ENCODE results near the gene MROH7.

MROH7 gene

GRCh38 chr1:54649921-54650320, 8.3 kb downstream of the MROH7 start:
- H3F3A ChIP-seq (ENCODE audit: low read depth), result no peaks in the 10 kb centered on the region

GRCh38 chr1:54650417-54650816, 8.8 kb downstream of the MROH7 start:
- Histone ChIP-seq H3K4me3 (ENCODE audit: low read length, poor library complexity, severe bottlenecking) (no peak overlapping the region), H3K4me2 (ENCODE audit: low read depth, low read length, poor library complexity, severe bottlenecking) (no peak overlapping the region)

More at GRCh38 chr1:54649921-54650320, 8.3 kb downstream of the MROH7 start:
- no peak overlapping the region for H3K4me2 ChIP-seq (ENCODE audit: low read depth, low read length, poor library complexity, severe bottlenecking)
- no peak overlapping the region for H2AFZ ChIP-seq (ENCODE audit: low read length)
- H4K20me1 ChIP-seq (ENCODE audit: insufficient read depth, low read length, poor library complexity, severe bottlenecking), result no peaks in the 10 kb centered on the region
- no peak overlapping the region for H3K4me3 ChIP-seq (ENCODE audit: low read length, poor library complexity, severe bottlenecking)
- no peak for TF ChIP-seq CTCF (conservative IDR thresholded peaks at IDR 0.05; ENCODE audit: low read length)
- no peak for TF ChIP-seq EZH2phosphoT487 (IDR thresholded peaks at IDR 0.05; ENCODE audit: borderline replicate concordance)
- H3K79me2 ChIP-seq (ENCODE audit: insufficient read depth, low read length), result no peaks in the 10 kb centered on the region
- H3K9ac ChIP-seq (ENCODE audit: low read depth, low read length, poor library complexity, severe bottlenecking), result no peak overlapping the region
- no peaks in the 10 kb centered on the region for H3K9me3 ChIP-seq (ENCODE audit: insufficient read depth, low read depth, low read length)
- H3K27me3 ChIP-seq (ENCODE audit: insufficient read depth, low read length, poor library complexity, severe bottlenecking), result no peaks in the 10 kb centered on the region
- no peaks in the 10 kb centered on the region for H3K4me1 ChIP-seq (ENCODE audit: insufficient read depth, low read length, poor library complexity, severe bottlenecking)
- no peaks in the 10 kb centered on the region for H3K36me3 ChIP-seq (ENCODE audit: insufficient read depth, low read length)
- no peaks in the 10 kb centered on the region for H3K9me2 ChIP-seq (replicated peaks; ENCODE audit: low read depth, low read length)

GRCh38 chr1:54651608-54652007, 10.0 kb downstream of the MROH7 start:
- TF ChIP-seq CTCF (conservative IDR thresholded peaks at IDR 0.05; ENCODE audit: low read length) (no peak), EZH2phosphoT487 (IDR thresholded peaks at IDR 0.05; ENCODE audit: borderline replicate concordance) (no peak)
- H3K79me2 ChIP-seq (ENCODE audit: insufficient read depth, low read length), result no peaks in the 10 kb centered on the region
- no peak overlapping the region for H2AFZ ChIP-seq (ENCODE audit: low read length)
- no peak overlapping the region for H3K4me2 ChIP-seq (ENCODE audit: low read depth, low read length, poor library complexity, severe bottlenecking)
- H4K20me1 ChIP-seq (ENCODE audit: insufficient read depth, low read length, poor library complexity, severe bottlenecking), result no peaks in the 10 kb centered on the region
- no peaks in the 10 kb centered on the region for H3K36me3 ChIP-seq (ENCODE audit: insufficient read depth, low read length)
- no peak overlapping the region for H3K9ac ChIP-seq (ENCODE audit: low read depth, low read length, poor library complexity, severe bottlenecking)
- no peak overlapping the region for H3K4me3 ChIP-seq (ENCODE audit: low read length, poor library complexity, severe bottlenecking)
- no peaks in the 10 kb centered on the region for H3K9me2 ChIP-seq (replicated peaks; ENCODE audit: low read depth, low read length)
- no peaks in the 10 kb centered on the region for H3F3A ChIP-seq (ENCODE audit: low read depth)
- H3K4me1 ChIP-seq (ENCODE audit: insufficient read depth, low read length, poor library complexity, severe bottlenecking), result no peaks in the 10 kb centered on the region
- no peaks in the 10 kb centered on the region for H3K27me3 ChIP-seq (ENCODE audit: insufficient read depth, low read length, poor library complexity, severe bottlenecking)
- no peaks in the 10 kb centered on the region for H3K9me3 ChIP-seq (ENCODE audit: insufficient read depth, low read depth, low read length)

More at GRCh38 chr1:54650417-54650816, 8.8 kb downstream of the MROH7 start:
- H3K27me3 ChIP-seq (ENCODE audit: insufficient read depth, low read length, poor library complexity, severe bottlenecking), result no peaks in the 10 kb centered on the region
- H3K9me2 ChIP-seq (replicated peaks; ENCODE audit: low read depth, low read length), result no peaks in the 10 kb centered on the region
- H3F3A ChIP-seq (ENCODE audit: low read depth), result no peaks in the 10 kb centered on the region
- no peaks in the 10 kb centered on the region for H3K36me3 ChIP-seq (ENCODE audit: insufficient read depth, low read length)
- no peak overlapping the region for H3K9ac ChIP-seq (ENCODE audit: low read depth, low read length, poor library complexity, severe bottlenecking)
- no peaks in the 10 kb centered on the region for H3K9me3 ChIP-seq (ENCODE audit: insufficient read depth, low read depth, low read length)
- no peaks in the 10 kb centered on the region for H4K20me1 ChIP-seq (ENCODE audit: insufficient read depth, low read length, poor library complexity, severe bottlenecking)
- no peak overlapping the region for H2AFZ ChIP-seq (ENCODE audit: low read length)
- no peak for TF ChIP-seq CTCF (conservative IDR thresholded peaks at IDR 0.05; ENCODE audit: low read length)
- TF ChIP-seq EZH2phosphoT487 (IDR thresholded peaks at IDR 0.05; ENCODE audit: borderline replicate concordance), result no peak
- no peaks in the 10 kb centered on the region for H3K4me1 ChIP-seq (ENCODE audit: insufficient read depth, low read length, poor library complexity, severe bottlenecking)
- H3K79me2 ChIP-seq (ENCODE audit: insufficient read depth, low read length), result no peaks in the 10 kb centered on the region
